Measurements from ENCODE around the gene EBI3. TPM values are rescaled to one million over a fixed set of nuclear protein-coding genes. Genes with fewer than 3 reads are reported as not detected.

The EBI3 gene
- total and polyA plus RNA-seq, 2 of the 8 experiments (the other 6 are each of a cell fraction or from before 2014, with no cell fraction given) = 0.99 to 8.4 TPM

- no peak overlapping the region for H2AFZ ChIP-seq (ENCODE audit: low read length)
- CTCF ChIA-PET (ENCODE audit: partially characterized antibody) = interaction anchor here (0.6 to 14.6 kb wide), 3 partner anchors 16 to 295 kb away, joined by 3 to 311 read pairs (median 4); partner anchors contain the start of genes MPND and STAP2
- no peak overlapping the region for H2AK5ac ChIP-seq (ENCODE audit: low read depth, low read length)
- H4K8ac ChIP-seq (ENCODE audit: extremely low read depth, insufficient read depth, low read length) = no peak overlapping the region
- no peaks in the 10 kb centered on the region for H3K23me2 ChIP-seq (ENCODE audit: low read depth, low read length)
- FAIRE-seq = no peak
- DNase-seq (ENCODE audit: low read depth in 1 of 2, low spot score in 2 of 2) = no peak
- H4K91ac ChIP-seq (replicated peaks; ENCODE audit: insufficient read length, low read length) = no peak overlapping the region
- H4K5ac ChIP-seq (ENCODE audit: insufficient read length, low read depth, low read length) = no peak overlapping the region
- no peak overlapping the region for H3K4me3 ChIP-seq (ENCODE audit: extremely low read depth in 1 of 4, insufficient read depth in 2 of 4, low read depth in 3 of 4, low read length in 4 of 4)
- peaks cover 2 to 5% (median 4%) of the 10 kb centered on the region in 4 experiments; a peak in 3 of 8 replicates for H3K36me3 ChIP-seq (ENCODE audit: control insufficient read depth in 2 of 4, insufficient read depth in 4 of 4, low read length in 3 of 4)
- no peaks in the 10 kb centered on the region for H3K9me3 ChIP-seq (ENCODE audit: insufficient read depth in 2 of 2, low read depth in 1 of 2, low read length in 1 of 2)
- no peaks in the 10 kb centered on the region for H3K79me2 ChIP-seq (ENCODE audit: control insufficient read depth in 1 of 2, insufficient read depth in 2 of 2, low read length in 2 of 2)
- no peak overlapping the region for H3K27ac ChIP-seq (ENCODE audit: low read depth, low read length)
- H2BK15ac ChIP-seq (ENCODE audit: low read length) = no peak overlapping the region
- H2BK5ac ChIP-seq (ENCODE audit: low read depth, low read length) = no peak overlapping the region
- H2BK20ac ChIP-seq (ENCODE audit: low read length) = no peak overlapping the region
- H3K27me3 ChIP-seq (replicated peaks in 1 of 4; ENCODE audit: control insufficient read depth in 3 of 4, extremely low read depth in 1 of 4, insufficient read depth in 3 of 4, low read length in 3 of 4) = peaks cover 0 to 2% (median under 1%) of the 10 kb centered on the region in 4 experiments; a peak in 3 of 7 replicates
- H3K9ac ChIP-seq (replicated peaks in 1 of 4; ENCODE audit: extremely low read depth in 1 of 4, low read depth in 3 of 4, low read length in 3 of 4) = no peak overlapping the region
- H2BK120ac ChIP-seq (replicated peaks; ENCODE audit: low read depth, low read length) = no peak overlapping the region
- POLR2A ChIA-PET (ENCODE audit: partially characterized antibody) = interaction anchor here (0.8 to 1.4 kb wide), 4 partner anchors 11 to 70 kb away, joined by 3 read pairs; partner anchors contain the start of gene MPND
- H3K14ac ChIP-seq (ENCODE audit: insufficient read length) = no peak overlapping the region
- H2BK12ac ChIP-seq (ENCODE audit: low read depth, low read length) = no peak overlapping the region
- no peaks in the 10 kb centered on the region for H3K79me1 ChIP-seq (ENCODE audit: low read depth, low read length)
- no peak overlapping the region for H3K4me2 ChIP-seq (ENCODE audit: insufficient read depth in 1 of 2, low read depth in 2 of 2, low read length in 2 of 2)
- 80% methylated on average over 9 of the region's 10 CpGs; no CpG with 5 or more reads in 1 of the 2 experiments for WGBS, 2 experiments (ENCODE audit: extremely low coverage in 1 of 2, insufficient coverage in 1 of 2, insufficient read length in 1 of 2, insufficient replicate concordance in 2 of 2, low coverage in 1 of 2, low lambda C conversion rate in 2 of 2, missing lambda C conversion rate in 1 of 2)
- no peak overlapping the region for H3K56ac ChIP-seq (replicated peaks; ENCODE audit: insufficient read length, low read depth, low read length)
- no peaks in the 10 kb centered on the region; a peak in 2 of 7 replicates for H3K4me1 ChIP-seq (replicated peaks in 1 of 4; ENCODE audit: control insufficient read depth in 3 of 4, insufficient read depth in 4 of 4, low read length in 3 of 4)
- H3K23ac ChIP-seq (ENCODE audit: insufficient read length) = no peak overlapping the region
- H4K20me1 ChIP-seq (replicated peaks in 1 of 2; ENCODE audit: control insufficient read depth in 1 of 2, insufficient read depth in 2 of 2, low read length in 2 of 2) = peaks cover 2% of the 10 kb centered on the region in 2 experiments
- H3K18ac ChIP-seq (ENCODE audit: extremely low read depth, low read length) = no peak overlapping the region
- no peak overlapping the region for H3K4ac ChIP-seq (replicated peaks; ENCODE audit: insufficient read length, low read depth, low read length)
- TF ChIP-seq BRCA1 (IDR thresholded peaks at IDR 0.05; ENCODE audit: low read depth, low read length) (no peak), JUN (IDR thresholded peaks at IDR 0.05; ENCODE audit: low read depth, low read length) (no peak), HDAC6 (IDR thresholded peaks at IDR 0.05; ENCODE audit: low read depth, low read length) (no peak), GABPA (IDR thresholded peaks at IDR 0.05; ENCODE audit: borderline replicate concordance, insufficient read depth, low read length) (no peak), SIRT6 (IDR thresholded peaks at IDR 0.05; ENCODE audit: low read length) (no peak), BCL11A (IDR thresholded peaks at IDR 0.05; ENCODE audit: low read depth in 2 of 2, low read length in 2 of 2) (no peak)
Measured at GRCh38 chr19:4272894-4273293, 43.6 kb downstream of the EBI3 start.

Measured in H1 (cell line).